NCI-H2171 treated with DMSO at 0.1 percent for 48 hours (cell line): ENCODE results near the gene JAKMIP2.
A peak's percentile ranks its signal among the peaks of the same experiment; 100 is the strongest.
"Not testable (repeated sequence)": the region's sequence is repeated elsewhere in the genome, so short reads cannot be mapped to it uniquely, and the experiment has no call there.

Experiments used
- DNase-seq: peaks from one replicate; lab custom pipeline; 2025; lab: John Stamatoyannopoulos, UW

Gene JAKMIP2

GRCh38 chr5:147601652-147602051 is 180.9 kb downstream of the JAKMIP2 start:
- no peak for DNase-seq

DNA sequence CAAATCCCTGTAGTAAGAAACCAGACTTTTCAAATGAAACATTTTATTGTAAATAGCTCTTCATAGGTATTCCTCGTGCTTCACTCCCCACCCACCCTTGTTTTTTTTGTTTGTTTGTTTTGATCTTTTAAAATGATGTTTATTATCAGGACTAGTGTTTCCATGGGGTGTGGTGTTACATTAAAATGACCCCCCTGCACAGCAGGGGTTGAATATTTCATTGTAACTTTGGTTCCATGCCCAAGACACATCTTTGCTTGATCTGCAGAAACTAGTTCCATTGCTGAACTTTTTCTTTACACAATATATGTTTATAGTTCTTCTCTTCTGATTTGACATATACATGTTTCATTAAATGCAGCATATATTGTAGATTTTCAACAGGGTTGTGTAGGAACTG is 191.4 kb downstream of the JAKMIP2 start:
- DNase-seq: no peak

- DNase-seq: no peak
Observed at GRCh38 chr5:147590096-147590495, 192.4 kb downstream of the JAKMIP2 start.

GRCh38 chr5:147586832-147587231 is 195.7 kb downstream of the JAKMIP2 start:
- DNase-seq: no peak

DNA sequence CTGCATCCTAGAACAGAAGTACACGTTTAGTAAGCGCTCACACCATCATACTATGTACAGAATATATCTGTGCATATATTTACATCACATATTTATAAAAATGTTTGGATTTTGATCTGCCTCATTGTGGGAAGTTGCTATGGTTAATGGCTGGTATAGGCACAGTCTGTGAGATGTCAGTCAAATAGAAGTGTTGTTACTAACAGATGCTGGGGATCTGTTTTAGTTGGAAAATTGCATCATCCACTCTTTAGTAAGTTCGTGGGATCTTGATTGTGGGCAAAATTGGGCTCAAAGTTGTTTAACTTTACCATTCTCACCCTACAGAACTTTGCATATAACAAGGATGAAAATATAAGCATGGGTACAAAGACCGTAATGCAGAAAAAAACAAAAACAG is 196.3 kb downstream of the JAKMIP2 start:
- DNase-seq: no peak

GRCh38 chr5:147582272-147582671 is 200.3 kb downstream of the JAKMIP2 start:
- not testable (repeated sequence) for DNase-seq

DNA sequence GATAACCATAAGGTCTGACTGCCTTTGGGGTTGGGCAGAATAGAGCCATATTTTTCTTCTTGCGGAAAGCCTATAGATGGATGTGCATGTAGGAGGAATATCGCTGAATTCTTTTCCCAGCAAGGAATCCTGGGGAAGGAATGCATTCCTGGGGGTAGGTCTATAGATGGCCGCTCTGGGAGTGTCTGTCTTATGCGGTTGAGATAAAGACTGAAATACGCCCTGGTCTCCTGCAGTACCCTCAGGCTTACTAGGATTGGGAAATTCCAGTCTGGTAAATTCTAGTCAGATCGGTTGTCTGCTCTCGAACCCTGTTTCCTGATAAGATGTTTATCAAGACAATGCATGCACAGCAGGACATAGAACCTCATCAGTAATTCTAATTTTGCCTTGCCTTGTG is 202.1 kb downstream of the JAKMIP2 start:
- not testable (repeated sequence) for DNase-seq

DNA sequence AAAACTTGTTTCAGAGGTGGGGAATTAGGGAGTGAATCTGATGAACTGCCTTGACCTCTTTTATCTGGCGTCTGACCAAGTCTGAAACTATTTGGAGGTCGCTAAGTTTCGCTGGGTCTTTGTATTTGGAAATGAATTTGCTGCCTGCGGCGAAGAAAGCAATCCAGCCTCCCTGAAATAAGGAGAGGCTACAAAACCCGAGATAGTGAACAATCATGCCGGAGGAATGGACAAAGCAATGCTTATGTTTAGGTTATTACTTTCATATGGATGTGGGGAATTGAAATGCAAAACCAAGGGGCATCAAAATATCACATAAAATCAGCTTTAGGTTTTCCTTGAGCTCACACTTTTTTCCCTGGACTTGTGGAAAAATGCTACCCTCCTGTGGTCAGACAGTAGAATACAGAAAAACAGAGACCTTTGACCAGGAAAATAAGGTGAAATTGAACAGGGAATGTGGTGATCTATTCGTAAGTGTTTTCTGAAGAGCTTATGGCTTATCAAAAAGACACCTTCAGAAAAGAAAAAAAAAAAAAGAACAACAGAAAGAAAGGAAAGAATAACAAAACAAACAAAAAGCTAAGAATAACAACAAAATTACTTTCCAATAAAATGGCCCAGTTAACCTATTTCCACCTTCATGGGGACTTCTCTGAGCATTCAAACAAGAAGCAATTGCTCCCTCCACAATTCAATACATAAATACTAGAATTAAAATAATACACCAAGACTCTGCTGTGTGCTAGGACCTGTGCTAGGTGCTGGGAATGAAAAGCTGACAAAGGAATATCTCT is 204.1 kb downstream of the JAKMIP2 start:
- peak; percentile 58 for DNase-seq

- peak; percentile 29 for DNase-seq
Observed at GRCh38 chr5:147576646-147577535, 205.6 kb downstream of the JAKMIP2 start.

GRCh38 chr5:147575598-147575997 is 206.9 kb downstream of the JAKMIP2 start:
- no peak for DNase-seq

DNA sequence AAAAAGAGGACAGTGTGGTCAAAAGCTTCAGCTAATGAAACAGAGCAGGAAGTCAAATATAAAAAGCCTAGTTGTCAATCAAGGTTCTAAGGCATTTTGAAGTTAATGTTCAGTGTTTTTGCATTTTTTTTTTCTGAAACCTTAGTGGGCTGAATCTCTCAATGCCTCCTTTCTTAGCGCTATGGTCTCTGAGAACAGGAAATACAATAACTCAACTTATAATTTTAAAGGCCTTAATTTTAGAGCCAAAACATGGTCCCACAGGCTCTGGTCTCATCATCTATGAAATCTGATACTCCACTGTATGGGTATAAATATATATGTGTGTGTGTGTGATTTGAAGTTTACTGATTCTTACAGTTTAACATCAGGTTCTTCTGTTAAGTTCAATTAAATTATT is 209.3 kb downstream of the JAKMIP2 start:
- DNase-seq: no peak

GRCh38 chr5:147568710-147569406 is 213.7 kb downstream of the JAKMIP2 start:
- DNase-seq: no peak

- DNase-seq: no peak
Observed at GRCh38 chr5:147567917-147568598, 214.5 kb downstream of the JAKMIP2 start.

DNA sequence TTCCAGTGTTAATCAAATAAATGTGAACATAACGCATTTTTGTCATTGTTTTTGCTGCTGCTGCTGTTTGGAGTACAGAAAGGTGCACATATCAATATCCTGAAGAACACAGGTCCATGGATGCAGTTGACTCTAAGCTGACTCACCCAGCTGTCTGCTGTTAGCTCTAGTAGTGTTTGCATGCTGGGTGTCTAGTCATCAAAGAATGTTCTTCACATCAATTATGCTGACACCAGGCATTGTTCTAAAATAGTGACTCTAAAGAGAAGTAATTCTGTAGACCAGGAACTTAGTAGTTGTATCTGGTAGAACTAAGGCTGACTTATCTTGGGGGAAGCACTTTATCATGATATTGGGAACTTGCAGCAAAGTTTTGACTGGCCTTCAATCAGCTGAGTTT is 217.0 kb downstream of the JAKMIP2 start:
- no peak for DNase-seq

DNA sequence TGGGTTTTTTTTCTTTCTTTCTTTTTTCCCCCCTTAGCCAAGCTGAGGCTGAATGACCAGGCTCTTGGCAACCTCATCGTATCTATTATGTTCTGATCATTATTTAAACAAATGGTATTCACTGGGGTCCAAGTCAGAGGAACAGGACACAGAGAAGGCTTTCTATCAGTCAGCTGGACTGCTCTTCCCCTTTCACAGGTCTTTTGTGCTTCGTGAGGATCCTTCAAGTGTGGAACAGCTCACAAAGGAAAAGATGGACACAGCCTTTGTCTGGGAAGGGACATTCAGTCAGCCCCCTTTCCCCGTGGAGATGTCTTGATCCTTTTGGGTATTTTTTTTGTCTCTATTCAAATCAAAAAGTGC is 218.4 kb downstream of the JAKMIP2 start:
- no peak for DNase-seq

GRCh38 chr5:147563466-147564123 is 218.9 kb downstream of the JAKMIP2 start:
- DNase-seq: no peak

GRCh38 chr5:147561435-147561834 is 221.1 kb downstream of the JAKMIP2 start:
- no peak for DNase-seq

- DNase-seq: no peak
Observed at GRCh38 chr5:147560718-147561331, 221.7 kb downstream of the JAKMIP2 start.

DNA sequence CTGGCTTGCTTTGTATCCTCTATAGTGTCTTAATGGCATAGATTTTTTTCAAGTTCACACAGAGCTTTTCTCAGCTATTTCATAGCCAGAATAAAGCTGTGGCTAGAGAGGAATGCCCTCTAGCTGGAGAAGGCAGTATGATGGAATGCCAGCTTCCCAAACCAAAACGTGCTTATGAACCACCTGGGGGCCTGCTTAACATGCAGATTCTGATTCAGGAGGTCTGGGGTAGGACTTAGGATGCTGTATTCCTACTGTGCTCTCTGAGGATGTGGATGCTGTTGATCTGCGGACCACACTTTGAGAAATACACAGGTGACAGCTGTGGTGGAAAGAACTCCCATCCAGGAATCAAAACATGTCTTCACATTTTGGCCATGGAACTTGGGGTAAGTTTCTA is 222.8 kb downstream of the JAKMIP2 start:
- DNase-seq: no peak

DNA sequence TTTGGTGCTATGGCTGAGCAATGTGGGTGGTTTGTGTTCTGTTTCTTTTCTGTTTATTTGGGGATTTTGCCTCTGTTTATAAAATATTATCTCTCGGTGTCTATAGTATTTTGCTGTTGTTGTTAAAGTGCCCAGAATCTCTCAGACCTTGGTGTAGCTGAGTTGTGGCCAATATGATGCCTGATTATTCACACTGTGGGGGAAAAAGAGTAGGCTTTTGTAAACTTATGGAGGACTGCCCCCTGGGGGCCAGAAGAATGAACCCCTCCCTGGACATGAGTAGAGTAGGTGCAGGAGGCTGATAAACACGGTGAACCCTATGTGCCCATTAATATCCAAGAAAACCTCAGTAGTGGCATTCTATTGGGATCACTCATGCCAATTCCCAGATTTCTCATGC is 223.7 kb downstream of the JAKMIP2 start:
- peak; percentile 4 for DNase-seq
